GM18951 (cell line): ENCODE data around the gene KAT6B.

ENCODE experiments used
- POLR2A ChIP-seq: IDR thresholded peaks from 4 replicates; pipeline ENCODE4 v1.6.1; 2011; ENCODE audit warnings: mild to moderate bottlenecking; ENCODE audit not compliant: insufficient read length, insufficient read depth; ENCODE audit errors: extremely low read depth
- in situ Hi-C: fragments of 300-500 bp; cut with MboI; formaldehyde crosslinking; loops from one replicate; pipeline ENCODE4 v1.12.0; 2022; ENCODE audit warnings: low sequenced_read_pairs, mixed read lengths, inconsistent platforms; ENCODE audit not compliant: unreplicated experiment

Gene KAT6B

GRCh38 chr10:74880041-74880440 is 53.6 kb downstream of the KAT6B start:
- in situ Hi-C loops = no loop called here
- no peak for TF ChIP-seq POLR2A

GRCh38 chr10:74881253-74881884 is 55.0 kb downstream of the KAT6B start:
- in situ Hi-C loops = no loop called here
- TF ChIP-seq POLR2A = no peak

GRCh38 chr10:74882427-74882826 is 56.0 kb downstream of the KAT6B start:
- in situ Hi-C loops = no loop called here
- TF ChIP-seq POLR2A = no peak

GRCh38 chr10:74882831-74883230 is 56.4 kb downstream of the KAT6B start:
- in situ Hi-C loops = no loop called here
- TF ChIP-seq POLR2A = no peak

- no peak for TF ChIP-seq POLR2A
- in situ Hi-C loops = no loop called here
Measured at GRCh38 chr10:74883428-74883827, 57.0 kb downstream of the KAT6B start.

- in situ Hi-C loops = no loop called here
- no peak for TF ChIP-seq POLR2A
Measured at GRCh38 chr10:74887614-74888284, 61.3 kb downstream of the KAT6B start.

GRCh38 chr10:74888962-74889661 is 62.7 kb downstream of the KAT6B start:
- TF ChIP-seq POLR2A = no peak

GRCh38 chr10:74889662-74889998 is 63.2 kb downstream of the KAT6B start:
- no peak for TF ChIP-seq POLR2A
- in situ Hi-C loops = no loop called here

More at GRCh38 chr10:74888962-74889661, 62.7 kb downstream of the KAT6B start:
- in situ Hi-C loops = no loop called here

- no peak for TF ChIP-seq POLR2A
- in situ Hi-C loops = loop anchor here (5.0 kb wide), 1 partner anchor 87 kb away; no protein-coding TSS in a partner anchor
Measured at GRCh38 chr10:74890460-74890859, 64.1 kb downstream of the KAT6B start.

GRCh38 chr10:74891053-74891452 is 64.7 kb downstream of the KAT6B start:
- no peak for TF ChIP-seq POLR2A
- in situ Hi-C loops = loop anchor here (5.0 kb wide), 1 partner anchor 86 kb away; no protein-coding TSS in a partner anchor

GRCh38 chr10:74892839-74893238 is 66.4 kb downstream of the KAT6B start:
- in situ Hi-C loops = loop anchor here (5.0 kb wide), 1 partner anchor 84 kb away; no protein-coding TSS in a partner anchor
- no peak for TF ChIP-seq POLR2A

- in situ Hi-C loops = loop anchor here (5.0 kb wide), 1 partner anchor 84 kb away; no protein-coding TSS in a partner anchor
Measured at GRCh38 chr10:74893329-74893728, 66.9 kb downstream of the KAT6B start.

GRCh38 chr10:74896788-74897527 is 70.6 kb downstream of the KAT6B start:
- in situ Hi-C loops = no loop called here

More at GRCh38 chr10:74896788-74897527, 70.6 kb downstream of the KAT6B start:
- no peak for TF ChIP-seq POLR2A
